Breast epithelium (tissue), 4 donors: Measurements from ENCODE around the gene PAQR6. TPM values are rescaled to one million over a fixed set of nuclear protein-coding genes. Genes with fewer than 3 reads are reported as not detected.

ENCODE experiments used
- DNase-seq, 2 donors: peaks; one replicate each; pipeline ENCODE4 v3.0.0-alpha.2; 2019; ENCODE audit warnings: low spot score in 2 of 2
- H3K27ac ChIP-seq, 2 donors: fragments of 200-600 bp; sonication (generic) in 1 of 2; one replicate each; pipeline ENCODE4 v1.5.1; 2016 to 2019; ENCODE audit warnings: mild to moderate bottlenecking in 1 of 2
- H3K27me3 ChIP-seq, 2 donors: fragments of 200-600 bp; sonication (generic) in 1 of 2; one replicate each; pipeline versions ENCODE4 v1.5.1 to v1.6.0; 2017 to 2019; ENCODE audit warnings: control low read depth in 1 of 2, mild to moderate bottlenecking in 1 of 2
- H3K36me3 ChIP-seq: fragments of 200-600 bp; one replicate; pipeline ENCODE4 v1.5.1; 2019
- H3K4me1 ChIP-seq, 2 donors: fragments of 200-600 bp; sonication (generic); one replicate each; pipeline ENCODE4 v1.5.1; 2016 to 2019; ENCODE audit warnings: control low read depth in 1 of 2
- H3K4me3 ChIP-seq, 3 donors: fragments of 200-600 bp; sonication (generic); 1 replicate in 2 of 3; 2 replicates in 1 of 3; pipeline ENCODE4 v1.5.1; 2016 to 2019; ENCODE audit warnings: mild to moderate bottlenecking in 3 of 3, moderate library complexity in 2 of 3
- H3K9me3 ChIP-seq, 2 donors: fragments of 200-600 bp; sonication (generic) in 1 of 2; one replicate each; pipeline ENCODE4 v1.5.1; 2016 to 2019; ENCODE audit warnings: control low read depth in 1 of 2
- POLR2A ChIP-seq: fragments of 450-650 bp; IDR thresholded peaks from one replicate; pipeline ENCODE4 v1.6.1; 2016; ENCODE audit warnings: antibody characterized with exemption, mild to moderate bottlenecking, moderate library complexity
- POLR2AphosphoS5 ChIP-seq, 3 donors: sonication (generic); formaldehyde crosslinking; IDR thresholded peaks; one replicate each; pipeline ENCODE4 v1.6.1; 2017; ENCODE audit warnings: antibody characterized with exemption in 3 of 3
- intact Hi-C: fragments of 100-400 bp; cut with DNase I; formaldehyde crosslinking; loops from one replicate; pipeline ENCODE4 v1.15.1; 2023; ENCODE audit warnings: low total_unique reads
- total RNA-seq, 3 donors: library from RNA; depleted of rRNA; stranded (reverse); fragments of >200 nt; gene quantifications; one replicate each; pipeline ENCODE4 v1.1.0, GENCODE V29; 2016
- TF ChIP-seq, protein P1 (sequence below), 3 donors: fragments of 450-650 bp; IDR thresholded peaks; one replicate each; pipeline ENCODE4 v1.5.1; 2016 to 2017; ENCODE audit warnings: antibody characterized with exemption in 3 of 3, mild to moderate bottlenecking in 3 of 3, moderate library complexity in 3 of 3

The PAQR6 gene
- total RNA-seq, 3 donors from 2014 or later: 1.8 to 3.9 (median 2.5) TPM

DNA sequence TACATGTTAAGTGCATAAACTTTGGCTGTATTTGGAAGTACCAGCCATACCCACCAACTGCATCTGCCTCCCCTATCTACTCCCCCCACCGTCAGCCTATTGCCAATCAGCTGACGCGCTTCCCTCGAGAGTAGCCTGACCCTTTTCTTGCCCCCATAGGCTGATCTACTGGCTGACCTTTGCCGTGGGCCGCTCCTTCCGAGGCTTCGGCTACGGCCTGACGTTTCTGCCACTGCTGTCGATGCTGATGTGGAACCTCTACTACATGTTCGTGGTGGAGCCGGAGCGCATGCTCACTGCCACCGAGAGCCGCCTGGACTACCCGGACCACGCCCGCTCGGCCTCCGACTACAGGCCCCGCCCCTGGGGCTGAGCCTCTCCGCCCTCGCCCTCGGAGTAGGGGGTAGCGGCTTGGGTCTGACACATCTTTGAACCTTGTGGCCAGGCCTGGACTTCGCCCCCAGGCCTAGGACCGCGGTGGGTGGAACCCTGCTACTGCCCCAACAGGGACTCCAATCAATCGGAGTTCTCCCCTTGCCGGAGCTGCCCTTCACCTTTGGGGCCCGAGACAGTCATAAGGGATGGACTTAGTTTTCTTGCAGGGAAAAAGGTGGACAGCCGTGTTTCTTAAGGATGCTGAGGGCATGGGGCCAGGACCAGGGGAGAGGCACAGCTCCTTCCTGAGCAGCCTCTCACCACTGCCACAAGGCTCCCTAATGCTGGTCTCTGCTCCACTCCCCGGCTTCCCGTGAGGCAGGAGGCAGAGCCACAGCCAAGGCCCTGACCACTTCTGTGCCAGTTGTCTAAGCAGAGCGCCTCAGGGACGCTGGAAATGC lies 43.6 kb upstream of the PAQR6 start:
- H3K27me3 ChIP-seq: no peaks in the 10 kb centered on the region
- peaks cover 0 to 3% of the 10 kb centered on the region in 2 donors for H3K4me1 ChIP-seq
- H3K9me3 ChIP-seq: no peaks in the 10 kb centered on the region
- peak overlapping the region; percentile 72 to 90 for H3K27ac ChIP-seq
- TF ChIP-seq, protein P1, sequence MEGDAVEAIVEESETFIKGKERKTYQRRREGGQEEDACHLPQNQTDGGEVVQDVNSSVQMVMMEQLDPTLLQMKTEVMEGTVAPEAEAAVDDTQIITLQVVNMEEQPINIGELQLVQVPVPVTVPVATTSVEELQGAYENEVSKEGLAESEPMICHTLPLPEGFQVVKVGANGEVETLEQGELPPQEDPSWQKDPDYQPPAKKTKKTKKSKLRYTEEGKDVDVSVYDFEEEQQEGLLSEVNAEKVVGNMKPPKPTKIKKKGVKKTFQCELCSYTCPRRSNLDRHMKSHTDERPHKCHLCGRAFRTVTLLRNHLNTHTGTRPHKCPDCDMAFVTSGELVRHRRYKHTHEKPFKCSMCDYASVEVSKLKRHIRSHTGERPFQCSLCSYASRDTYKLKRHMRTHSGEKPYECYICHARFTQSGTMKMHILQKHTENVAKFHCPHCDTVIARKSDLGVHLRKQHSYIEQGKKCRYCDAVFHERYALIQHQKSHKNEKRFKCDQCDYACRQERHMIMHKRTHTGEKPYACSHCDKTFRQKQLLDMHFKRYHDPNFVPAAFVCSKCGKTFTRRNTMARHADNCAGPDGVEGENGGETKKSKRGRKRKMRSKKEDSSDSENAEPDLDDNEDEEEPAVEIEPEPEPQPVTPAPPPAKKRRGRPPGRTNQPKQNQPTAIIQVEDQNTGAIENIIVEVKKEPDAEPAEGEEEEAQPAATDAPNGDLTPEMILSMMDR (IDR thresholded peaks at IDR 0.05): no peak
- TF ChIP-seq POLR2A (no peak), POLR2AphosphoS5 (IDR thresholded peaks at IDR 0.05) (peak in 1 of 3 donors; percentile 57)
- DNase-seq: peak; percentile 70 to 74
- peak overlapping the region; percentile 40 to 68 (median 51) for H3K4me3 ChIP-seq
- intact Hi-C loops: loop anchor here (2.0 kb wide), 1 partner anchor 209 kb away; the partner anchor contains the start of gene MEX3A
- H3K36me3 ChIP-seq: no peaks in the 10 kb centered on the region

DNA sequence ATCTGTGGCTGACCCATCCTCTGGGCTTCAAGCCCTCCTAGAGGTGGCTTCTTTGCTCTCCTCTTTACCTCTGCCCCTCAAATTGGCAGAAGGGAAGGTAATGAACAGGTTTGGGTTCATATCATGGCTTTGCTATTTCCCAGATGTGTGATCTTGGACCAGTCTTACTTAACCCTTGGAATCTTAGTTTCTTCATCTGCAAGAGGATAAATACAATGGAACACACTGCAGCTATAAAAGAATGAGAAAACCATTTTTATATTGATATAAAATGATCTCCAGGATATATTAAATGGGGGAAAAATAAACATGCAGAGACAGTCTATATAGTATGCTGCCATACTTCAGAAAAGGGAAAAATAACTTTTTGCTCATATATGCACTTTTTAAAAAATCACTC lies 42.0 kb upstream of the PAQR6 start:
- no peak overlapping the region for H3K27ac ChIP-seq
- peaks cover 0 to 2% of the 10 kb centered on the region in 2 donors for H3K4me1 ChIP-seq
- H3K27me3 ChIP-seq: no peaks in the 10 kb centered on the region
- TF ChIP-seq, protein P1 (IDR thresholded peaks at IDR 0.05): no peak
- no peak for TF ChIP-seq POLR2A
- TF ChIP-seq POLR2AphosphoS5 (IDR thresholded peaks at IDR 0.05): no peak
- DNase-seq: no peak
- intact Hi-C loops: no loop called here
- no peak overlapping the region for H3K4me3 ChIP-seq
- H3K9me3 ChIP-seq: no peaks in the 10 kb centered on the region
- no peaks in the 10 kb centered on the region for H3K36me3 ChIP-seq

DNA sequence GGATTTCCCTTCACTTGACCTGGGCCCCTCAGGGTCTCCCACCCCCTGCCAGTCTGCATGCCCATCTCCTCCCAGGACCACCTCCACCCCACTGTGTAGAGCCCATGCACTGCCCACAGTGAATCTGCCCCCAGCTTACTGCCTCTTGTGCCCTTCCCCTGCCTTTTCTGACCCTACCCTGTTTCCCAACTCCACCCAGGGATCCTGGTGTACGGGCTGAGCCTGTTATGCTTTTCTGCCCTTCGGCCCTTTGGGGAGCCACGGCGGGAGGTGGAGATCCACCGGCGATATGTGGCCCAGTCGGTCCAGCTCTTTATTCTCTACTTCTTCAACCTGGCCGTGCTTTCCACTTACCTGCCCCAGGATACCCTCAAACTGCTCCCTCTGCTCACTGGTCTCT lies 38.2 kb upstream of the PAQR6 start:
- intact Hi-C loops: no loop called here
- no peak overlapping the region for H3K27ac ChIP-seq
- no peak overlapping the region for H3K4me3 ChIP-seq
- H3K4me1 ChIP-seq: peaks cover 0 to 17% of the 10 kb centered on the region in 2 donors
- no peak for TF ChIP-seq POLR2AphosphoS5 (IDR thresholded peaks at IDR 0.05)
- TF ChIP-seq POLR2A: no peak
- TF ChIP-seq, protein P1 (IDR thresholded peaks at IDR 0.05): no peak
- H3K9me3 ChIP-seq: no peaks in the 10 kb centered on the region
- H3K27me3 ChIP-seq: no peaks in the 10 kb centered on the region
- DNase-seq: no peak
- no peaks in the 10 kb centered on the region for H3K36me3 ChIP-seq

DNA sequence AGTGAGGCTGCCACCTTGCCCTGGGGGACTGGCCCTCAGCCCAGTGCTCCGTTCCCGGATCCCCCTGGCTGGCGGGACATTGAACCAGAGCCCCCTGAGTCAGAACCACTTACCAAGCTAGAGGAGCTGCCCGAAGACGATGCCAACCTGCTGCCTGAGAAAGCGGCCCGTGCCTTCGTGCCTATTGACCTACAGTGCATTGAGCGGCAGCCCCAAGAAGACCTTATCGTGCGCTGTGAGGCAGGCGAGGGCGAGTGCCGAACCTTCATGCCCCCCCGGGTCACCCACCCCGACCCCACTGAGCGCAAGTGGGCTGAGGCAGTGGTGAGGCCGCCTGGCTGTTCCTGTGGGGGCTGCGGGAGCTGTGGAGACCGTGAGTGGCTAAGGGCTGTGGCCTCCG lies 37.6 kb upstream of the PAQR6 start:
- intact Hi-C loops: no loop called here
- Histone ChIP-seq H3K4me3 (no peak overlapping the region), H3K27me3 (no peaks in the 10 kb centered on the region), H3K27ac (peak overlapping the region; percentile 57 to 60), H3K9me3 (no peaks in the 10 kb centered on the region), H3K36me3 (no peaks in the 10 kb centered on the region), H3K4me1 (peaks cover 0 to 18% of the 10 kb centered on the region in 2 donors)
- TF ChIP-seq POLR2A (no peak), POLR2AphosphoS5 (IDR thresholded peaks at IDR 0.05) (no peak)
- TF ChIP-seq, protein P1 (IDR thresholded peaks at IDR 0.05): no peak
- DNase-seq: no peak

DNA sequence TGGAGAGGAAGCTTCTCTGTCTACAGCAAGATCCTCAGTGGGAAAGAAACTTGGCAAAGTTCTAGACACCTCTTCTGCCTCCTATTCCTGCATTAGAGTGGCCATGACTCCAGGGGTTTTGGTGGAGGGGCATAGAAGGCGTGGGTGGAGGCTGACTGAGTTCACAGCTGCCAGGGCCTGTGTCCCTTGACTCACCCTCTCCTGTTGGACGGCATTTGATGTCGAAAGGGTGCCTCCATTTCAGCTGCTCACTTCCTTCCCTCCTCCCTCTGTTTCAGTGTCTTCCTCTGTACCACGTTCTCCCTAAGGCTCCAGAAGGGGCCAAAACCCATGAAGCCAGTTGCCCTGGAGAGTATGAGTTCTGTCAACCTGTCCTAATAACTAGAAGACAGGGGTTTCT lies 36.9 kb upstream of the PAQR6 start:
- no peaks in the 10 kb centered on the region for H3K27me3 ChIP-seq
- peak overlapping the region; percentile 57 to 60 for H3K27ac ChIP-seq
- no peaks in the 10 kb centered on the region for H3K9me3 ChIP-seq
- no peak for DNase-seq
- peak overlapping the region in 2 of 3 donors; percentile 44 to 60 for H3K4me3 ChIP-seq
- no peaks in the 10 kb centered on the region for H3K36me3 ChIP-seq
- peaks cover 0 to 18% of the 10 kb centered on the region in 2 donors for H3K4me1 ChIP-seq
- intact Hi-C loops: no loop called here
- TF ChIP-seq, protein P1 (IDR thresholded peaks at IDR 0.05): no peak
- TF ChIP-seq POLR2AphosphoS5 (IDR thresholded peaks at IDR 0.05) (no peak), POLR2A (no peak)
